HepG2 (cell line): Measurements from ENCODE around the gene PPM1H. TPM values are rescaled to one million over a fixed set of nuclear protein-coding genes. Genes with fewer than 3 reads are reported as not detected.
A peak's percentile ranks its signal among the peaks of the same experiment; 100 is the strongest.

Source experiments
- ATAD3A ChIP-seq: sonication (generic); formaldehyde crosslinking; IDR thresholded peaks from 2 replicates; pipeline ENCODE4 v1.4.0; 2020; ENCODE audit warnings: missing genetic modification reagents
- ATF7 ChIP-seq, 2 experiments: fragments of 450-650 bp in 1 of 2; sonication (generic) in 1 of 2; formaldehyde crosslinking in 1 of 2; IDR thresholded peaks; 2 replicates each; pipeline versions ENCODE4 v1.4.0 to v1.6.1; 2016 to 2020; ENCODE audit warnings: antibody characterized with exemption in 1 of 2, mild to moderate bottlenecking in 1 of 2, missing genetic modification reagents in 1 of 2
- EEA1 ChIP-seq: sonication (generic); formaldehyde crosslinking; IDR thresholded peaks from 2 replicates; pipeline ENCODE4 v1.5.1; 2020; ENCODE audit warnings: mild to moderate bottlenecking, missing genetic modification reagents, borderline replicate concordance
- FOXO1 ChIP-seq: sonication (generic); formaldehyde crosslinking; IDR thresholded peaks from 2 replicates; pipeline ENCODE4 v1.4.0; 2020; ENCODE audit warnings: missing genetic modification reagents
- GPBP1L1 ChIP-seq: sonication (generic); formaldehyde crosslinking; IDR thresholded peaks from 2 replicates; pipeline ENCODE4 v1.5.0; 2020; ENCODE audit warnings: mild to moderate bottlenecking, missing genetic modification reagents
- HIVEP1 ChIP-seq: sonication (generic); formaldehyde crosslinking; IDR thresholded peaks from 2 replicates; pipeline ENCODE4 v1.4.0; 2020; ENCODE audit warnings: mild to moderate bottlenecking, missing genetic modification reagents
- HNRNPUL1 ChIP-seq: fragments of 200-400 bp; formaldehyde crosslinking; IDR thresholded peaks from 2 replicates; pipeline ENCODE4 v1.6.1; 2017; ENCODE audit warnings: low read depth, mild to moderate bottlenecking, low read length, moderate library complexity
- NR2F2 ChIP-seq: IDR thresholded peaks from 2 replicates; pipeline ENCODE4 v1.6.1; 2012; ENCODE audit warnings: low read depth, inconsistent platforms, borderline replicate concordance
- SOX5 ChIP-seq: IDR thresholded peaks from 2 replicates; pipeline ENCODE4 v1.6.1; 2016; ENCODE audit warnings: borderline replicate concordance
- TCF7 ChIP-seq: sonication (generic); IDR thresholded peaks from 2 replicates; pipeline ENCODE4 v1.6.1; 2016; ENCODE audit warnings: antibody characterized with exemption, low read depth
- TFDP1 ChIP-seq: IDR thresholded peaks from 2 replicates; pipeline ENCODE4 v1.6.1; 2016; ENCODE audit warnings: missing compliant biosample characterization, missing genetic modification reagents, borderline replicate concordance
- THRA ChIP-seq: sonication (generic); formaldehyde crosslinking; IDR thresholded peaks from 2 replicates; pipeline ENCODE4 v1.4.0; 2020; ENCODE audit warnings: missing genetic modification reagents, borderline replicate concordance
- ZBTB3 ChIP-seq: sonication (generic); formaldehyde crosslinking; IDR thresholded peaks from 2 replicates; pipeline ENCODE4 v1.4.0; 2020; ENCODE audit warnings: low read depth, mild to moderate bottlenecking, moderate library complexity, missing genetic modification reagents, borderline replicate concordance
- ZBTB49 ChIP-seq: sonication (generic); formaldehyde crosslinking; IDR thresholded peaks from 2 replicates; pipeline ENCODE4 v1.4.0; 2020; ENCODE audit warnings: missing genetic modification reagents, borderline replicate concordance
- ZNF333 ChIP-seq: sonication (generic); formaldehyde crosslinking; IDR thresholded peaks from 2 replicates; pipeline ENCODE4 v1.4.0; 2020; ENCODE audit warnings: mild to moderate bottlenecking, missing genetic modification reagents, borderline replicate concordance
- ZNF343 ChIP-seq: sonication (generic); formaldehyde crosslinking; IDR thresholded peaks from 2 replicates; pipeline ENCODE4 v1.4.0; 2020; ENCODE audit warnings: mild to moderate bottlenecking, missing genetic modification reagents
- ZNF431 ChIP-seq: sonication (generic); formaldehyde crosslinking; IDR thresholded peaks from 2 replicates; pipeline ENCODE4 v1.9.0; 2022; ENCODE audit warnings: missing genetic modification reagents, low read depth, mild to moderate bottlenecking, borderline replicate concordance
- ZNF562 ChIP-seq: sonication (generic); formaldehyde crosslinking; IDR thresholded peaks from 2 replicates; pipeline ENCODE4 v1.8.0; 2022; ENCODE audit warnings: missing genetic modification reagents, borderline replicate concordance
- ZNF615 ChIP-seq: sonication (generic); formaldehyde crosslinking; IDR thresholded peaks from 2 replicates; pipeline ENCODE4 v1.5.0; 2020; ENCODE audit warnings: mild to moderate bottlenecking, missing genetic modification reagents, borderline replicate concordance
- ZNF674 ChIP-seq: sonication (generic); formaldehyde crosslinking; IDR thresholded peaks from 2 replicates; pipeline ENCODE4 v1.5.0; 2020; ENCODE audit warnings: low read depth, mild to moderate bottlenecking, missing genetic modification reagents
- ZNF740 ChIP-seq: sonication (generic); formaldehyde crosslinking; IDR thresholded peaks from 2 replicates; pipeline ENCODE4 v1.4.0; 2020; ENCODE audit warnings: missing genetic modification reagents
- ZNF768 ChIP-seq: sonication (generic); formaldehyde crosslinking; IDR thresholded peaks from 2 replicates; pipeline ENCODE4 v1.4.0; 2020; ENCODE audit warnings: missing genetic modification reagents
- ZNF777 ChIP-seq: sonication (generic); formaldehyde crosslinking; IDR thresholded peaks from 2 replicates; pipeline ENCODE4 v1.4.0; 2020; ENCODE audit warnings: missing genetic modification reagents
- ZNF816 ChIP-seq: sonication (generic); formaldehyde crosslinking; IDR thresholded peaks from 2 replicates; pipeline ENCODE4 v1.8.0; 2022; ENCODE audit warnings: missing genetic modification reagents, mild to moderate bottlenecking, borderline replicate concordance
- ZNF83 ChIP-seq: sonication (generic); formaldehyde crosslinking; IDR thresholded peaks from 2 replicates; pipeline ENCODE4 v1.4.0; 2020; ENCODE audit warnings: missing genetic modification reagents, mild to moderate bottlenecking, borderline replicate concordance
- polyA plus RNA-seq, 8 experiments: library from polyadenylated mRNA; depleted of rRNA in 3 of 8; stranded (reverse) in 7 of 8; unstranded in 1 of 8; fragments of >200 nt; fragmentation: Illumina TruSeq in 4 of 8; extraction: Trizol in 4 of 8; gene quantifications; 2 replicates each; pipeline versions ENCODE4 v1.2.1 to v1.2.3, GENCODE V29; 2011 to 2016; ENCODE audit warnings: low read depth in 4 of 8, missing spikeins in 1 of 8, mixed read lengths in 1 of 8; ENCODE audit not compliant: insufficient read depth in 1 of 8
- total RNA-seq, 5 experiments: library from RNA; depleted of rRNA; stranded (reverse); fragments of >200 nt; fragmentation: Illumina TruSeq; extraction: Trizol; gene quantifications; 2 replicates each; pipeline ENCODE4 v1.2.3, GENCODE V29; 2016; ENCODE audit warnings: low read depth in 1 of 5

Gene PPM1H
- total and polyA plus RNA-seq, 2 of the 13 experiments (the other 11 are each of a cell fraction or from before 2014, with no cell fraction given), result 29.1 to 38.1 TPM

GRCh38 chr12:62928632-62929031, 6.3 kb downstream of the PPM1H start (continued):
- peak; percentile 41; the same call in 1 of the 2 replicates for TF ChIP-seq SOX5 (CRISPR knock-in tag)
- TF ChIP-seq ZNF431, result no peak
- no peak for TF ChIP-seq ZNF615 (CRISPR knock-in tag)
- no peak for TF ChIP-seq HIVEP1 (CRISPR knock-in tag)
- no peak for TF ChIP-seq HNRNPUL1
- TF ChIP-seq ZNF562 (CRISPR knock-in tag), result no peak
- TF ChIP-seq GPBP1L1 (CRISPR knock-in tag), result no peak
- TF ChIP-seq TCF7, result peak; percentile 30; the same call in 1 of the 2 replicates
- no peak for TF ChIP-seq ZNF777 (CRISPR knock-in tag)
- peak; percentile 49; the same call in 1 of the 2 replicates for TF ChIP-seq THRA
- no peak for TF ChIP-seq ZBTB49 (CRISPR knock-in tag)
- no peak for TF ChIP-seq ZNF816
- TF ChIP-seq ATAD3A (CRISPR knock-in tag), result no peak
- no peak for TF ChIP-seq NR2F2
- TF ChIP-seq ZNF768 (CRISPR knock-in tag), result no peak
- TF ChIP-seq ZNF333 (CRISPR knock-in tag), result no peak
- TF ChIP-seq ATF7 (IDR thresholded peaks at IDR 0.05), result no peak
- TF ChIP-seq ATF7 (CRISPR knock-in tag; IDR thresholded peaks at IDR 0.05), result no peak
- no peak for TF ChIP-seq TFDP1
- TF ChIP-seq ZNF740, result no peak
- no peak for TF ChIP-seq FOXO1 (CRISPR knock-in tag)
- no peak for TF ChIP-seq EEA1
- no peak for TF ChIP-seq ZNF83 (CRISPR knock-in tag)
- TF ChIP-seq ZNF343 (CRISPR knock-in tag), result no peak
- no peak for TF ChIP-seq ZNF674 (CRISPR knock-in tag)
- TF ChIP-seq ZBTB3 (CRISPR knock-in tag), result no peak
